NCI-H2107 treated with DMSO at 0.1 percent for 48 hours (cell line): ENCODE measurements around the gene POU2F2.

ENCODE experiments used
- DNase-seq: peaks from one replicate; lab custom pipeline; 2025; ENCODE audit not compliant: unreplicated experiment; lab: John Stamatoyannopoulos, UW

The POU2F2 gene

DNA sequence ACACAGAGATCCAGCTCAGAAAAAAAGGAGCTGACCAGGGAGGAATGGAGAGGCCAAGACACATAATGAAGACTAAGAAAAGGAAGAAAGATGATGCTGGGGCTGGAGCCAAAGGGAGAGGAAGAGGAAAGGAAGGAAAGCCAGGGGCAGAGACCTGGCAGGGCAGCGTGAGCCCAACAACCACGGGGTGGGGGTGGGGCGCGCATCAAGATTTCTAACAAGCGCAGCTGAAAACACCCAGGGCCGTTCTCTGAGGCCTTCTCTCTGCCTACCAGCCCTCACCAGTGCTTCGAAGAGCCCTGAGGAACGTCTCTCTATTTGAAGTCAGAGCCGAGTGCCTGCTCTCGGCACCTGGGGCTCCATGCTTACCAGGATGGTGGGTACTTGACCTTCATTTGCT is 23.6 kb upstream of the POU2F2 start:
- DNase-seq: no peak

GRCh38 chr19:42154471-42155323 is 22.5 kb upstream of the POU2F2 start:
- DNase-seq: peak; percentile 80

DNA sequence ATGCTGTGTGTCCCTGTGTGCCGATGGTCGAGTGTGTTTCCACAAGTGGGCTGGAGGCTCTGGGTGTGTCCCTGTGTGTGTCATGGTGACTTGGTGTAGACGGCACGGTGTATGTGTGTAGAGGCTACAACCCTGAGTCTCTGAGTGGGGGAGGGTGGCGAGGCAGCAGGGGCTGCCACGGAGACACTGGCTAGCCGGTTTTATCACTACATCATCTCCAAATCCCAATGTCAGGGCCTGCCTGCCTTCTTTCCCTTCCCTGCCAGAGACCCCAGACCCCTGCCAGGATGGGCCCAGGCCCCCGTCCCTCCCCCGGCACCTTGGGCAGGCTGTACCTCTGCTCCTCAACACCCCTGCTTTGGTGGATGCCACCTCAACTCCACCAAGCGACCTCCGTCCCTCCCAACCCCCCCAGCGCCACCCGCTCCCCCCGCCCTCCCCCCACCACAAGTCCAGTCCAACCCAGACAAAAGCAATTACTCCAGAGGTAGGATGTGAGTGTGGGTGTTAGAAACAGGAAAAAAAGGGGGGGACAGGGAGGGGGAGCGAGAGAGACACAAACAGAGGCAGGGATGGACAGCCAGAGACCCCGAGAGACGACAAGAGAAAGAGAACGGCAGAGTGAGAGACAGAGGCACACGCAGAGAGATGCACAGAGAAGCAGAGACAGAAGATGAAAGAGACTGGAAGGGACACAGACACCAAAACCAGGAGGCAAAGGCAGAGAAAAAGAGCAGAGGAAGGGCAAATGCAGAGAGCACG is 21.6 kb upstream of the POU2F2 start:
- peak; percentile 76 for DNase-seq

- no peak for DNase-seq
Observed at GRCh38 chr19:42152910-42153671, 20.8 kb upstream of the POU2F2 start.

DNA sequence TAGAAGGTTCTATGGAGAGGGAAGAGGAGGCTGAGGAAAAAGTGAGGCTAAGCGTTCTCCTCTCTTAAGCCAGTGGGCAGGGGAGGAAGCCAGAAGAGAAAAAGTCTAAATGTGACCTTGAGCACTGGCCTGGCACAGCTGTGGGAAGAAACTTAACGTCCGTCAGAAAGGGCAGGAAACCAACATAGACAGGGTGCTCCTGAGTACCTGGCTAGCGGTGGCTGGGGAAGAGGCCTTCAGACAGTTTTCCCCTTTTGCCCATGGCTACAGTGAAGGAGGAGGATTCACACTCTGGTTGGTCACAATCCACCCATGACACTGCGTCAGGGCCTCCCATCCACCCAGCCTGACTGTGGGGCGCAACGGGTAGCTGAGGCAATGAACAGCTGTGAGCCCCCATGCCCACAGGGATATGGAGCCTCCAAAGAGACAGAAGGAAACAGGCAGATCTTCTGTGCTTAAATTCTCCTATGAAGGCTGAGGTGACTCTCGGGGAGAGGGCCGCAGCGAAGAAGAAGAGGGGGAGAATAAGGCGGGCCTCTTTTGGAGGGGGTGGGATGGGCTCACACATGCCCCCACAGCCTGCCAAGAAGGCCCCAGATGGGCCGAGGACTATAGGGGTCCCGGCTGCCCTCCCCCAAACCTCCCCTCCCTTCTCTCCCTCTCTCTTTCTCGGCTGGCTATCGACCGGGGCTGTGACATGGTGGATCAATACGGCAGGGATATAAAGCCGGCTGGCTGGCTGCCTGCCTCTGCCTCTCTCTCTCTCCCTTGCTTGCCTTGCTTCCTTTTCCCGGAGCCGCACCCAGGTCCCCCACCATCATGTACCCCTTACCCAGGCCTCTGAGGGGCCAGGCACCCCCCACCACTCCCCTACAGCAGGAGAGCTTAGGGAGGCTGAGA is 19.8 kb upstream of the POU2F2 start:
- DNase-seq: no peak

DNA sequence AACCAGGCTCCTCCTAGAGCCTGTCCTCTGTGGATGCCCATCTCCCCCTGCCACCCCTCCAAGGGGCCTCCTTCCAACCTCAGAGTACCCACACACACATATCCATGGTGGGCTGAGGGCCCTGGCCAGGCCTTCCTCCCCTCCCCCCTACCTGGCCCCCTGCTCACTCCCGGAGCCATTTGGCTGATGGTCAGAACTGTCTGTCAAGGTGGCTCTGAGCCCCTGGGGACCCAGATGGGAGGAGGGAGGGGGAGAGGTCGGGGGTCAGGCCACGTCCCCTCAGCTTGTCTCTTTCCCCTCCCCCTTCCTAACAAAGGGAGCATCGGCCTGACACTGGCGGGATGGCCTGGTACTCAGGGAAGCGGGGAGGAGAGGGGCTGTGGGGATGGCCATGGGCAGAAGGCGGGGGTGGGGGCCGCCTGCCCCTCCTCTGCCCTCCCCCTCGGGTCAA is 18.7 kb upstream of the POU2F2 start:
- no peak for DNase-seq

GRCh38 chr19:42150364-42150763 is 18.1 kb upstream of the POU2F2 start:
- DNase-seq: peak; percentile 47

DNA sequence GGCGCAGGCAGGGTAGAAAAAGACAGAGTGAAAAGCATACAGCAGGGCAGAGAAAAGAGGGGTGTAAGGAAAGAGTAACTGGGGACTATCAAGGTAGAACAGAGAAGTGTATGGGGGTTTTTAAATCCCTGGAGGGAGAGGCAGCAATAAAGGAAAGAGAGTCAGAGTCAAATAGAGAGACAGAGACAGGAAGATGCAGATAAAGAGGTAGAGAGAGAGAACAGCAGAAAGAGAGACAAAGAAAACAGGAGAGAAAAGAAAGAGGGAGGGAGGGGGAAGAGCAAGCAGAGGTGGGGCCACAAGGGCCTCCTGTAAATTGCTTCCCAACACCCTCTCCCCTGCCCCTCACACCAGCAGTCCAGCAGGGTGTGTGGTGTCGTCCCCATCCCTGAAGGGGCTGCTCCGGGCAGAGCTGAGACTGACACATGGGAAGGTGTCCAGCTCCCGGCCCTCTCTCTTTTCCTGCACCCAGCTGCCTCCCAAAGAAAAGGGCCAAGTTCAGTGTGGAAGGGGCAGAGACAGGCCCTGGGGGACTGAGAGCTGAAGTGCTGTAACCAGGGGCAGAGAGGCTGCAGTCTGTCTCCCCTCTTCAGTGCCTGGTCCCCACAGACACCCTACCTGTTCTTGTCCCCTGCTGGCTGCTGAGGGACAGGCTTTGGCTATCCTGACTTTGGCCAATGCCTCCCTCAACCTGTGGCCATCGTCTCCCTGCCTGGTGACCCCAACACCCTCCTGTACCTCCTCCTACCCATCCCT is 17.4 kb upstream of the POU2F2 start:
- DNase-seq: peak; percentile 7

DNA sequence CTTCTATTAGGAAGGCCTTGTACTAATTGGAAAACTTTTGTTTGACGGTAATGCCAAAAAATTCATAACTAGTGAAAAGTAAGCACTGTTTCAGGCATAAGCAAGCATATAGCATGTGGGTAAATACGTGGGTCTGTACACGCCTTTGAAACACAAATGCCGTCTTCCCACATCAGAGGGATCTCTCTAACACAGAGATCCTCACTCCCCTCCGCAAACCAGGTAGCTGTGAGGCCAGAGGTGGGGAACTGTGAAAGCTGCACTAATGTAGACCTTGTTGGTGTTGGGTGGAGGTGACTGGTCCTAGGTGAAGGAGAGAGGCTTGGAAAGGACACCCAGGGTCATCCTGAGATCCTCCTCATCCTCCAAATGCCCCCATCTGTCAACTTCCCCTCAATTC is 16.0 kb upstream of the POU2F2 start:
- no peak for DNase-seq

GRCh38 chr19:42143341-42144234 is 11.3 kb upstream of the POU2F2 start:
- no peak for DNase-seq

DNA sequence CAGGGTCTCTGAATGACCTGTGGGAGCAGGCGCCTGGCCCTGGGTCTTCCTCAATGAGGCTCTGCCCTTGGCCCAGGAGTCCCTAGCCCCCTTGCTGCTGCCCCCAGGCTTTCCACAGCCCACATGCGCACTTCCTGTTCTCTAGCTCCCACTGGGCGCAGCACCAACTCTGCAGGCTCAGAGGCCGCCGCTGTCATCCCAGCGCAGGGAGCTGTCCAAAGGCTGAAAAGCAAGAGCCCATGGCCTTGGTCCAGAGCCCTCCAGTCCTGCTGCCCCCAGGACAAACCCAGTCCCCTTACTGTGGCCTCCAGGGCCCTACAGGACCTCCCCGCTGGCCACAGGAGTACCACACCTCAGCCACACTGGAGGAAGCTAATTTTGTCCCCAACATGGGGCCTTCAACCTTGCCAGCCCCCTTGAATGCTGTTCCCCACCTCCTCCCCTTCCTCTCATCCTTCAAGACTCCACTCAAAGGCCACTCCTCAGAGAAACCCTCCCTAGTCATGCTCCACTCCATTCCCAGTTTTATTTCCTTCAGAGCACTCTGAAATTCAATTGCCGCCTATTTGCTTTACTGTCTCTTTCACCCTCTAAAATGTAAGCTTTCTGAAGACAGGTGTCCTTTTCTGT is 8.0 kb upstream of the POU2F2 start:
- DNase-seq: no peak

GRCh38 chr19:42134535-42135070 is 2.4 kb upstream of the POU2F2 start:
- no peak for DNase-seq

- peak; percentile 73 for DNase-seq
Observed at GRCh38 chr19:42132851-42133528, 744 bp upstream of the POU2F2 start.

GRCh38 chr19:42131149-42132029 is 857 bp downstream of the POU2F2 start:
- DNase-seq: no peak

DNA sequence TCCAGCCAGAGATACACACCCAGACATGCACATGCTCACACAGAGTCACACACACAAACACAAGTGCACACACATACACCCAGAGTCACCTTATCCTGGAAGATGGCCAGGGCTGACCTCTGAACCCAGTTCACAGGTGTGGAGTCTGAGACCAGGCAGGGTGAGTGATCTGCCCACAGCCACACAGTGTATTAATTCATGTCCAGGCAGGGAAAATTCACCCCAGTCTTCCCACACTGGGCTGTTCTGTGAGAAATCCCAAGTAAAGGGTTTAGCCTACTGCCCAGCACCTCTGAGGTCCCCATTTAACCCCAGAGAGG is 2.0 kb downstream of the POU2F2 start:
- no peak for DNase-seq

GRCh38 chr19:42129399-42130253 is 2.6 kb downstream of the POU2F2 start:
- no peak for DNase-seq
